ENCODE measurements around the gene RPA4. TPM values are rescaled to one million over a fixed set of nuclear protein-coding genes. Genes with fewer than 3 reads are reported as not detected.

RPA4 gene
- 1 to 10 TPM; 2.3 to 4.6 (median 4.3) TPM for total RNA-seq

- intact Hi-C loops (cut with DNase I; ENCODE audit: low total_unique reads) = no loop called here
- no peaks in the 10 kb centered on the region for H3K4me1 ChIP-seq
- TF ChIP-seq POLR2A (IDR thresholded peaks at IDR 0.05) (no peak), POLR2AphosphoS5 (IDR thresholded peaks at IDR 0.05) (no peak), CTCF (IDR thresholded peaks at IDR 0.05) (no peak)
These were observed at the start of gene RPA4 for GRCh38 chrX:96883608-96884007. Gene RPA4 (plus strand): TSS chrX:96883908. CDS start chrX:96884311, 403 bp downstream.

GRCh38 chrX:96834137-96834536 lies 49.6 kb upstream of the RPA4 start:
- Histone ChIP-seq H3K9me3 (no peaks in the 10 kb centered on the region), H3K4me1 (no peaks in the 10 kb centered on the region), H3K27ac (no peak overlapping the region), H3K36me3 (no peaks in the 10 kb centered on the region), H3K4me3 (no peak overlapping the region), H3K27me3 (no peaks in the 10 kb centered on the region)
- intact Hi-C loops (cut with DNase I; ENCODE audit: low total_unique reads) = no loop called here
- no peak for DNase-seq (ENCODE audit: low spot score in 2 of 2)
- TF ChIP-seq CTCF (IDR thresholded peaks at IDR 0.05) (no peak), POLR2A (IDR thresholded peaks at IDR 0.05) (no peak), POLR2AphosphoS5 (IDR thresholded peaks at IDR 0.05) (no peak)

More at GRCh38 chrX:96883608-96884007, at the start of gene RPA4:
- H3K27me3 ChIP-seq = no peaks in the 10 kb centered on the region
- H3K36me3 ChIP-seq = no peaks in the 10 kb centered on the region
- H3K27ac ChIP-seq = no peak within 1 kb of the TSS
- no peak for DNase-seq (ENCODE audit: low spot score in 2 of 2)
- H3K9me3 ChIP-seq = no peaks in the 10 kb centered on the region
- no peak within 1 kb of the TSS for H3K4me3 ChIP-seq

GRCh38 chrX:96835660-96836289 lies 47.9 kb upstream of the RPA4 start:
- H3K9me3 ChIP-seq = no peaks in the 10 kb centered on the region

GRCh38 chrX:96837808-96838207 lies 45.9 kb upstream of the RPA4 start:
- no peak for DNase-seq (ENCODE audit: low spot score in 2 of 2)
- Histone ChIP-seq H3K4me1 (no peaks in the 10 kb centered on the region), H3K4me3 (no peak overlapping the region), H3K27me3 (peaks cover 0 to 10% of the 10 kb centered on the region in 2 donors), H3K27ac (no peak overlapping the region), H3K9me3 (no peaks in the 10 kb centered on the region), H3K36me3 (no peaks in the 10 kb centered on the region)
- intact Hi-C loops (cut with DNase I; ENCODE audit: low total_unique reads) = no loop called here
- TF ChIP-seq POLR2A (IDR thresholded peaks at IDR 0.05) = no peak
- no peak for TF ChIP-seq POLR2AphosphoS5 (IDR thresholded peaks at IDR 0.05)
- no peak for TF ChIP-seq CTCF (IDR thresholded peaks at IDR 0.05)

More at GRCh38 chrX:96835660-96836289, 47.9 kb upstream of the RPA4 start:
- H3K27me3 ChIP-seq = peaks cover 0 to 3% of the 10 kb centered on the region in 2 donors
- no peak for DNase-seq (ENCODE audit: low spot score in 2 of 2)
- no peak for TF ChIP-seq POLR2AphosphoS5 (IDR thresholded peaks at IDR 0.05)
- no peak for TF ChIP-seq POLR2A (IDR thresholded peaks at IDR 0.05)
- TF ChIP-seq CTCF (IDR thresholded peaks at IDR 0.05) = no peak
- H3K27ac ChIP-seq = no peak overlapping the region
- no peaks in the 10 kb centered on the region for H3K36me3 ChIP-seq
- H3K4me3 ChIP-seq = no peak overlapping the region
- intact Hi-C loops (cut with DNase I; ENCODE audit: low total_unique reads) = no loop called here
- no peaks in the 10 kb centered on the region for H3K4me1 ChIP-seq

- H3K36me3 ChIP-seq = no peaks in the 10 kb centered on the region
- H3K9me3 ChIP-seq = no peaks in the 10 kb centered on the region
- peaks cover 0 to 10% of the 10 kb centered on the region in 2 donors for H3K27me3 ChIP-seq
- H3K4me3 ChIP-seq = no peak overlapping the region
- TF ChIP-seq POLR2AphosphoS5 (IDR thresholded peaks at IDR 0.05) (no peak), POLR2A (IDR thresholded peaks at IDR 0.05) (no peak), CTCF (IDR thresholded peaks at IDR 0.05) (no peak)
- DNase-seq (ENCODE audit: low spot score in 2 of 2) = no peak
- H3K27ac ChIP-seq = no peak overlapping the region
- no peaks in the 10 kb centered on the region for H3K4me1 ChIP-seq
- intact Hi-C loops (cut with DNase I; ENCODE audit: low total_unique reads) = no loop called here
These were observed 45.2 kb upstream of the RPA4 start for GRCh38 chrX:96838537-96838936.

Measured in breast epithelium (tissue), 4 donors.